Stimulated activated naive B cell treated with anti-CD40 and anti-IgM and Interleukin-4, amounts not matched to agents 10 μg/mL and 1 μg/mL and 100 μg/mL, for 72 hours (primary cell): ENCODE data around the gene NHLH1.

Source experiments
- ATAC-seq, 2 donors: fragments of 150-1000 bp; cut with Tn5 transposase; replicated peaks; 2 replicates each; pipeline ENCODE4 v1.10.0; 2021; ENCODE audit warnings: moderate library complexity in 1 of 2
- DNase-seq: peaks from one replicate; pipeline ENCODE4 v3.0.0; 2021
- H3K27ac Mint-ChIP-seq: one replicate; pipeline ENCODE4 v1.8.0; 2022; ENCODE audit warnings: mild to moderate bottlenecking, mixed read lengths
- H3K27me3 Mint-ChIP-seq, 2 donors: one replicate each; pipeline ENCODE4 v1.8.0; 2022; ENCODE audit warnings: mixed read lengths in 2 of 2
- H3K36me3 Mint-ChIP-seq, 2 donors: one replicate each; pipeline ENCODE4 v1.8.0; 2022; ENCODE audit warnings: mixed read lengths in 2 of 2, mild to moderate bottlenecking in 1 of 2
- H3K4me1 Mint-ChIP-seq, 2 donors: one replicate each; pipeline ENCODE4 v1.8.0; 2022; ENCODE audit warnings: mixed read lengths in 2 of 2, mild to moderate bottlenecking in 1 of 2
- H3K4me3 Mint-ChIP-seq, 2 donors: one replicate each; pipeline ENCODE4 v1.8.0; 2022; ENCODE audit warnings: mild to moderate bottlenecking in 2 of 2, mixed read lengths in 2 of 2, moderate library complexity in 1 of 2
- H3K9me3 Mint-ChIP-seq, 2 donors: one replicate each; pipeline ENCODE4 v1.8.0; 2022; ENCODE audit warnings: mixed read lengths in 2 of 2, mild to moderate bottlenecking in 1 of 2

NHLH1 gene

GRCh38 chr1:160405331-160405877, 38.5 kb downstream of the NHLH1 start:
- DNase-seq (no peak), ATAC-seq (no peak)
- Mint-ChIP-seq H3K27ac (no peak overlapping the region), H3K9me3 (no peaks in the 10 kb centered on the region), H3K4me3 (no peak overlapping the region), H3K27me3 (peaks cover 7 to 10% of the 10 kb centered on the region in 2 donors), H3K36me3 (no peaks in the 10 kb centered on the region), H3K4me1 (peaks cover 15 to 25% of the 10 kb centered on the region in 2 donors)

- no peak for ATAC-seq
- H3K9me3 Mint-ChIP-seq, result no peaks in the 10 kb centered on the region
- no peak for DNase-seq
These were observed 39.5 kb downstream of the NHLH1 start for GRCh38 chr1:160406131-160406968.

GRCh38 chr1:160407839-160408801, 41.2 kb downstream of the NHLH1 start:
- no peak overlapping the region for H3K4me3 Mint-ChIP-seq
- no peaks in the 10 kb centered on the region for H3K9me3 Mint-ChIP-seq
- no peaks in the 10 kb centered on the region for H3K27me3 Mint-ChIP-seq
- no peaks in the 10 kb centered on the region for H3K36me3 Mint-ChIP-seq
- peaks cover 7 to 8% of the 10 kb centered on the region in 2 donors for H3K4me1 Mint-ChIP-seq
- ATAC-seq (no peak), DNase-seq (no peak)
- H3K27ac Mint-ChIP-seq, result no peak overlapping the region

More at GRCh38 chr1:160406131-160406968, 39.5 kb downstream of the NHLH1 start:
- Mint-ChIP-seq H3K27ac (no peak overlapping the region), H3K4me3 (no peak overlapping the region), H3K4me1 (peaks cover 12 to 21% of the 10 kb centered on the region in 2 donors), H3K27me3 (peaks cover 5 to 6% of the 10 kb centered on the region in 2 donors), H3K36me3 (no peaks in the 10 kb centered on the region)

GRCh38 chr1:160408864-160409263, 42.0 kb downstream of the NHLH1 start:
- Mint-ChIP-seq H3K4me1 (peaks cover 5 to 7% of the 10 kb centered on the region in 2 donors), H3K27ac (no peak overlapping the region)

GRCh38 chr1:160409486-160409885, 42.6 kb downstream of the NHLH1 start:
- H3K27ac Mint-ChIP-seq, result no peak overlapping the region
- no peaks in the 10 kb centered on the region for H3K27me3 Mint-ChIP-seq
- no peaks in the 10 kb centered on the region for H3K9me3 Mint-ChIP-seq
- DNase-seq (no peak), ATAC-seq (no peak)
- peaks cover 0 to 3% of the 10 kb centered on the region in 2 donors for H3K4me1 Mint-ChIP-seq
- H3K36me3 Mint-ChIP-seq, result no peaks in the 10 kb centered on the region
- no peak overlapping the region for H3K4me3 Mint-ChIP-seq

More at GRCh38 chr1:160408864-160409263, 42.0 kb downstream of the NHLH1 start:
- Mint-ChIP-seq H3K4me3 (no peak overlapping the region), H3K27me3 (no peaks in the 10 kb centered on the region), H3K9me3 (no peaks in the 10 kb centered on the region), H3K36me3 (no peaks in the 10 kb centered on the region)
- no peak for ATAC-seq
- no peak for DNase-seq

GRCh38 chr1:160410406-160411005, 43.6 kb downstream of the NHLH1 start:
- Mint-ChIP-seq H3K4me1 (peaks cover 0 to 3% of the 10 kb centered on the region in 2 donors), H3K36me3 (no peaks in the 10 kb centered on the region), H3K27me3 (no peaks in the 10 kb centered on the region), H3K27ac (no peak overlapping the region), H3K9me3 (no peaks in the 10 kb centered on the region), H3K4me3 (no peak overlapping the region)
- DNase-seq (no peak), ATAC-seq (no peak)

GRCh38 chr1:160411271-160412027, 44.6 kb downstream of the NHLH1 start:
- no peaks in the 10 kb centered on the region for H3K27me3 Mint-ChIP-seq
- no peak overlapping the region for H3K27ac Mint-ChIP-seq
- ATAC-seq, result no peak

GRCh38 chr1:160412028-160412362, 45.1 kb downstream of the NHLH1 start:
- H3K4me1 Mint-ChIP-seq, result peaks cover 0 to 3% of the 10 kb centered on the region in 2 donors
- ATAC-seq, result no peak
- H3K27me3 Mint-ChIP-seq, result no peaks in the 10 kb centered on the region
- H3K27ac Mint-ChIP-seq, result no peak overlapping the region
- H3K9me3 Mint-ChIP-seq, result no peaks in the 10 kb centered on the region
- H3K4me3 Mint-ChIP-seq, result no peak overlapping the region
- no peaks in the 10 kb centered on the region for H3K36me3 Mint-ChIP-seq
- DNase-seq, result no peak

More at GRCh38 chr1:160411271-160412027, 44.6 kb downstream of the NHLH1 start:
- H3K9me3 Mint-ChIP-seq, result no peaks in the 10 kb centered on the region
- DNase-seq, result no peak
- H3K4me3 Mint-ChIP-seq, result no peak overlapping the region
- peaks cover 0 to 3% of the 10 kb centered on the region in 2 donors for H3K4me1 Mint-ChIP-seq
- no peaks in the 10 kb centered on the region for H3K36me3 Mint-ChIP-seq

GRCh38 chr1:160413716-160414115, 46.8 kb downstream of the NHLH1 start:
- H3K4me1 Mint-ChIP-seq, result peaks cover 0 to 1% of the 10 kb centered on the region in 2 donors
- no peaks in the 10 kb centered on the region for H3K36me3 Mint-ChIP-seq
- no peaks in the 10 kb centered on the region for H3K27me3 Mint-ChIP-seq
- H3K4me3 Mint-ChIP-seq, result no peak overlapping the region
- no peak overlapping the region for H3K27ac Mint-ChIP-seq
- DNase-seq (no peak), ATAC-seq (no peak)
- no peaks in the 10 kb centered on the region for H3K9me3 Mint-ChIP-seq

- no peak for DNase-seq
- H3K4me3 Mint-ChIP-seq, result no peak overlapping the region
- H3K27me3 Mint-ChIP-seq, result no peaks in the 10 kb centered on the region
- H3K4me1 Mint-ChIP-seq, result peaks cover 0 to 1% of the 10 kb centered on the region in 2 donors
- H3K36me3 Mint-ChIP-seq, result peaks cover 0 to 3% of the 10 kb centered on the region in 2 donors
- no peak for ATAC-seq
- no peaks in the 10 kb centered on the region for H3K9me3 Mint-ChIP-seq
- H3K27ac Mint-ChIP-seq, result no peak overlapping the region
These were observed 48.0 kb downstream of the NHLH1 start for GRCh38 chr1:160414881-160415280.

- no peak for DNase-seq
- H3K9me3 Mint-ChIP-seq, result no peaks in the 10 kb centered on the region
- H3K36me3 Mint-ChIP-seq, result peaks cover 0 to 3% of the 10 kb centered on the region in 2 donors
- ATAC-seq, result no peak
- no peak overlapping the region for H3K27ac Mint-ChIP-seq
- peaks cover 0 to 1% of the 10 kb centered on the region in 2 donors for H3K4me1 Mint-ChIP-seq
- no peak overlapping the region for H3K4me3 Mint-ChIP-seq
- H3K27me3 Mint-ChIP-seq, result no peaks in the 10 kb centered on the region
These were observed 48.9 kb downstream of the NHLH1 start for GRCh38 chr1:160415696-160416290.

GRCh38 chr1:160416369-160416768, 49.5 kb downstream of the NHLH1 start:
- no peaks in the 10 kb centered on the region for H3K27me3 Mint-ChIP-seq
- no peak overlapping the region for H3K27ac Mint-ChIP-seq
- peak in 1 of 2 donors; percentile 34 for ATAC-seq
- H3K4me1 Mint-ChIP-seq, result peaks cover 0 to 1% of the 10 kb centered on the region in 2 donors
- no peak for DNase-seq
- H3K36me3 Mint-ChIP-seq, result peaks cover 0 to 3% of the 10 kb centered on the region in 2 donors
- H3K9me3 Mint-ChIP-seq, result no peaks in the 10 kb centered on the region
- H3K4me3 Mint-ChIP-seq, result no peak overlapping the region

- no peak for ATAC-seq
- Mint-ChIP-seq H3K4me1 (peaks cover 0 to 3% of the 10 kb centered on the region in 2 donors), H3K4me3 (no peak overlapping the region), H3K36me3 (peaks cover 0 to 3% of the 10 kb centered on the region in 2 donors), H3K27me3 (no peaks in the 10 kb centered on the region), H3K27ac (no peak overlapping the region), H3K9me3 (no peaks in the 10 kb centered on the region)
- no peak for DNase-seq
These were observed 51.6 kb downstream of the NHLH1 start for GRCh38 chr1:160418483-160418882.
